Kidney (tissue), 14 donors: Measurements from ENCODE around the gene LDAH. TPM values are rescaled to one million over a fixed set of nuclear protein-coding genes. Genes with fewer than 3 reads are reported as not detected.

Source experiments
- DNase-seq, 5 donors: peaks; one replicate each; pipeline ENCODE4 v3.0.0-alpha.2; 2013 to 2020
- FAIRE-seq: peaks from 2 replicates; lab custom pipeline; 2012; peaks lifted over from hg19 to GRCh38; lab: Jason Lieb, UNC
- H3K27ac ChIP-seq, 2 donors: one replicate each; pipeline ENCODE4 v1.7.0; 2013; ENCODE audit warnings: low read depth in 2 of 2, low read length in 2 of 2, inconsistent platforms in 1 of 2
- H3K27me3 ChIP-seq: one replicate; pipeline ENCODE4 v1.7.1; 2013; ENCODE audit warnings: low read length, inconsistent platforms; ENCODE audit not compliant: control insufficient read depth, insufficient read depth
- H3K36me3 ChIP-seq, 3 donors: one replicate each; pipeline versions ENCODE4 v1.7.0 to v1.7.1; 2013; ENCODE audit warnings: low read length in 3 of 3, control low read depth in 1 of 3, inconsistent platforms in 1 of 3; ENCODE audit not compliant: insufficient read depth in 3 of 3, control insufficient read depth in 2 of 3
- H3K4me1 ChIP-seq, 3 donors: one replicate each; pipeline versions ENCODE4 v1.7.0 to v1.7.1; 2013; ENCODE audit warnings: low read length in 3 of 3, inconsistent platforms in 1 of 3, low read depth in 1 of 3; ENCODE audit not compliant: control insufficient read depth in 2 of 3, insufficient read depth in 2 of 3
- H3K4me3 ChIP-seq, 3 donors: one replicate each; pipeline versions ENCODE4 v1.7.0 to v1.8.1; 2013; ENCODE audit warnings: low read length in 3 of 3, control low read depth in 1 of 3, inconsistent platforms in 1 of 3
- H3K9ac ChIP-seq, 3 donors: one replicate each; pipeline versions ENCODE4 v1.7.0 to v1.7.1; 2013; ENCODE audit warnings: low read length in 3 of 3, control low read depth in 1 of 3, inconsistent platforms in 1 of 3
- H3K9me3 ChIP-seq, 3 donors: one replicate each; pipeline versions ENCODE4 v1.7.0 to v1.7.1; 2013; ENCODE audit warnings: low read length in 3 of 3, control low read depth in 1 of 3, inconsistent platforms in 1 of 3; ENCODE audit not compliant: control insufficient read depth in 2 of 3, insufficient read depth in 1 of 3
- CTCF ChIP-seq: IDR thresholded peaks from 3 replicates; pipeline ENCODE4 v1.5.1; 2012; ENCODE audit warnings: mild to moderate bottlenecking, moderate library complexity, borderline replicate concordance; ENCODE audit not compliant: insufficient read depth; ENCODE audit errors: extremely low read depth
- intact Hi-C: fragments of 100-400 bp; cut with DNase I; formaldehyde crosslinking; loops from one replicate; pipeline ENCODE4 v1.11.1; 2022
- polyA plus RNA-seq: library from polyadenylated mRNA; stranded (reverse); fragments of 350-450 nt; fragmentation: Illumina TruSeq; extraction: RNeasy Lipid Tissue Mini Kit (QIAGEN cat#74804); gene quantifications from one replicate; pipeline ENCODE4 v1.2.3, GENCODE V29; 2014; ENCODE audit warnings: low read depth, low replicate concordance; ENCODE audit not compliant: insufficient read depth
- total RNA-seq: library from RNA; stranded (reverse); fragmentation: NEBNext Ultra II Directional; extraction: Animal tissue kit (Norgen Biotek cat#: 25700); gene quantifications from one replicate; pipeline ENCODE4 v1.2.1, GENCODE V29; 2021
- donor health status: control.
- donor health status: control.
- donor health status: control.
- donor health status: control.
- donor health status: control.
- donor health status: DM: yes; HTN: yes; CAD: no.
- donor health status: Normal renal cell carcinoma (clear cell type).

The LDAH gene
- total and polyA plus RNA-seq, 2 donors from 2014 or later, result 15.5 to 20.4 TPM

GRCh38 chr2:20649576-20649975 is 173.3 kb downstream of the LDAH start:
- no peaks in the 10 kb centered on the region for H3K9me3 ChIP-seq
- H3K27me3 ChIP-seq, result no peaks in the 10 kb centered on the region
- peak overlapping the region in 2 of 3 donors; percentile 55 to 91 for H3K4me3 ChIP-seq
- H3K27ac ChIP-seq, result no peak overlapping the region
- intact Hi-C loops, result no loop called here
- peak overlapping the region in 1 of 3 donors; percentile 94 for H3K9ac ChIP-seq
- peaks cover 0 to 9% (median 1%) of the 10 kb centered on the region in 3 donors for H3K36me3 ChIP-seq
- H3K4me1 ChIP-seq, result peaks cover 2 to 27% (median 23%) of the 10 kb centered on the region in 3 donors
- DNase-seq (peak in 1 of 5 donors; percentile 82), FAIRE-seq (no peak)
- no peak for TF ChIP-seq CTCF

GRCh38 chr2:20648831-20649230 is 174.1 kb downstream of the LDAH start:
- Histone ChIP-seq H3K9ac (no peak overlapping the region), H3K27me3 (no peaks in the 10 kb centered on the region), H3K27ac (no peak overlapping the region), H3K9me3 (no peaks in the 10 kb centered on the region), H3K36me3 (peaks cover 0 to 14% (median 6%) of the 10 kb centered on the region in 3 donors), H3K4me3 (no peak overlapping the region), H3K4me1 (peaks cover 2 to 27% (median 23%) of the 10 kb centered on the region in 3 donors)
- intact Hi-C loops, result no loop called here
- FAIRE-seq (no peak), DNase-seq (peak in 1 of 5 donors; percentile 57)
- TF ChIP-seq CTCF, result no peak

- H3K27me3 ChIP-seq, result no peaks in the 10 kb centered on the region
- peaks cover 0 to 14% (median 6%) of the 10 kb centered on the region in 3 donors for H3K36me3 ChIP-seq
- no peaks in the 10 kb centered on the region for H3K9me3 ChIP-seq
- intact Hi-C loops, result no loop called here
- peaks cover 2 to 27% (median 23%) of the 10 kb centered on the region in 3 donors for H3K4me1 ChIP-seq
- FAIRE-seq (no peak), DNase-seq (peak in 1 of 5 donors; percentile 31)
- TF ChIP-seq CTCF, result no peak
- no peak overlapping the region for H3K9ac ChIP-seq
- no peak overlapping the region for H3K4me3 ChIP-seq
- no peak overlapping the region for H3K27ac ChIP-seq
Measured at GRCh38 chr2:20648206-20648605, 174.7 kb downstream of the LDAH start.

GRCh38 chr2:20647738-20648137 is 175.2 kb downstream of the LDAH start:
- peak in 1 of 5 donors; percentile 46 for DNase-seq
- H3K9ac ChIP-seq, result no peak overlapping the region
- no peak overlapping the region for H3K27ac ChIP-seq
- no peaks in the 10 kb centered on the region for H3K9me3 ChIP-seq
- H3K4me3 ChIP-seq, result no peak overlapping the region
- FAIRE-seq, result no peak
- H3K27me3 ChIP-seq, result no peaks in the 10 kb centered on the region
- TF ChIP-seq CTCF, result no peak
- intact Hi-C loops, result no loop called here
- H3K36me3 ChIP-seq, result peaks cover 0 to 14% (median 6%) of the 10 kb centered on the region in 3 donors
- H3K4me1 ChIP-seq, result peaks cover 2 to 27% (median 23%) of the 10 kb centered on the region in 3 donors
